AG04450 (cell line): ENCODE measurements around the gene TBC1D2. TPM values are rescaled to one million over a fixed set of nuclear protein-coding genes. Genes with fewer than 3 reads are reported as not detected.

Experiments
- CTCF ChIA-PET: fragments of 300-600, 350-600 bp; formaldehyde crosslinking; extraction: SDS; loops from one replicate; lab custom pipeline; 2022; ENCODE audit warnings: antibody characterized with exemption, inconsistent platforms; lab: Charles Lee
- POLR2A ChIA-PET: fragments of 350-600 bp; formaldehyde crosslinking; extraction: SDS; loops from one replicate; lab custom pipeline; 2021; ENCODE audit warnings: antibody characterized with exemption, inconsistent platforms; lab: Yijun Ruan, JAX
- DNase-seq: peaks from one replicate; pipeline ENCODE4 v3.0.0-alpha.2; 2011; ENCODE audit warnings: low read depth, low spot score
- H3K27ac ChIP-seq: one replicate; pipeline ENCODE4 v1.5.1; 2012; ENCODE audit warnings: low read depth, low read length, control low read depth
- H3K27me3 ChIP-seq: one replicate; pipeline ENCODE4 v1.6.0; 2012; ENCODE audit warnings: low read length; ENCODE audit not compliant: control insufficient read depth, insufficient read depth
- H3K4me3 ChIP-seq: 2 replicates; pipeline ENCODE4 v1.5.1; 2011; ENCODE audit warnings: mild to moderate bottlenecking, low read depth, low read length, control low read depth
- H3K9me3 ChIP-seq: 2 replicates; pipeline ENCODE4 v1.5.1; 2012; ENCODE audit warnings: low read length; ENCODE audit not compliant: control insufficient read depth, insufficient read depth
- polyA plus RNA-seq: library from polyadenylated mRNA; depleted of rRNA; stranded (reverse); fragments of >200 nt; gene quantifications from 2 replicates; pipeline ENCODE4 v1.2.3, GENCODE V29; 2011
- TF ChIP-seq, protein P1 (sequence below): IDR thresholded peaks from 2 replicates; pipeline ENCODE4 v1.5.1; 2011; ENCODE audit warnings: low read depth, low read length, control low read depth, inconsistent platforms

Gene TBC1D2
- polyA plus RNA-seq, 1 experiment, result 17.2 TPM

GRCh38 chr9:98192503-98193335, 62.7 kb downstream of the TBC1D2 start, which contains the start of gene CORO2A:
Gene CORO2A (minus strand): TSS chr9:98192637. CDS start chr9:98157660, 34,977 bp downstream.
- TF ChIP-seq, protein P1, sequence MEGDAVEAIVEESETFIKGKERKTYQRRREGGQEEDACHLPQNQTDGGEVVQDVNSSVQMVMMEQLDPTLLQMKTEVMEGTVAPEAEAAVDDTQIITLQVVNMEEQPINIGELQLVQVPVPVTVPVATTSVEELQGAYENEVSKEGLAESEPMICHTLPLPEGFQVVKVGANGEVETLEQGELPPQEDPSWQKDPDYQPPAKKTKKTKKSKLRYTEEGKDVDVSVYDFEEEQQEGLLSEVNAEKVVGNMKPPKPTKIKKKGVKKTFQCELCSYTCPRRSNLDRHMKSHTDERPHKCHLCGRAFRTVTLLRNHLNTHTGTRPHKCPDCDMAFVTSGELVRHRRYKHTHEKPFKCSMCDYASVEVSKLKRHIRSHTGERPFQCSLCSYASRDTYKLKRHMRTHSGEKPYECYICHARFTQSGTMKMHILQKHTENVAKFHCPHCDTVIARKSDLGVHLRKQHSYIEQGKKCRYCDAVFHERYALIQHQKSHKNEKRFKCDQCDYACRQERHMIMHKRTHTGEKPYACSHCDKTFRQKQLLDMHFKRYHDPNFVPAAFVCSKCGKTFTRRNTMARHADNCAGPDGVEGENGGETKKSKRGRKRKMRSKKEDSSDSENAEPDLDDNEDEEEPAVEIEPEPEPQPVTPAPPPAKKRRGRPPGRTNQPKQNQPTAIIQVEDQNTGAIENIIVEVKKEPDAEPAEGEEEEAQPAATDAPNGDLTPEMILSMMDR, result peak; percentile 61
- ChIA-PET CTCF (interaction anchor here (0.7 to 2.0 kb wide), 11 partner anchors 10 to 582 kb away, joined by 3 to 13 read pairs (median 5); partner anchors contain the start of gene TBC1D2), POLR2A (interaction anchor here (1.2 kb wide), 1 partner anchor 63 kb away, joined by 3 read pairs; the partner anchor contains the start of gene TBC1D2)
- peak within 1 kb of the TSS; percentile 74 for H3K4me3 ChIP-seq
- no peak within 1 kb of the TSS for H3K27ac ChIP-seq
- peak; percentile 7 for DNase-seq
- H3K27me3 ChIP-seq, result peaks cover 7% of the 10 kb centered on the region
- no peaks in the 10 kb centered on the region for H3K9me3 ChIP-seq

- Histone ChIP-seq H3K4me3 (peak overlapping the region; percentile 59), H3K27me3 (peaks cover 7% of the 10 kb centered on the region), H3K9me3 (no peaks in the 10 kb centered on the region), H3K27ac (no peak overlapping the region)
- ChIA-PET POLR2A (interaction anchor here (1.2 kb wide), 1 partner anchor 64 kb away, joined by 3 read pairs; the partner anchor contains the start of gene TBC1D2), CTCF (interaction anchor here (0.5 to 1.7 kb wide), 4 partner anchors 72 to 268 kb away, joined by 3 to 5 read pairs (median 4); no protein-coding TSS in a partner anchor)
- TF ChIP-seq, protein P1, result no peak
- DNase-seq, result no peak
Observed at GRCh38 chr9:98191671-98192502, 63.6 kb downstream of the TBC1D2 start.

- ChIA-PET CTCF (interaction anchor here (0.9 kb wide), 1 partner anchor 207 kb away, joined by 3 read pairs; no protein-coding TSS in a partner anchor), POLR2A (no interaction called here)
- TF ChIP-seq, protein P1, result no peak
- Histone ChIP-seq H3K27ac (no peak overlapping the region), H3K27me3 (peaks cover 7% of the 10 kb centered on the region), H3K4me3 (no peak overlapping the region), H3K9me3 (no peaks in the 10 kb centered on the region)
- no peak for DNase-seq
Observed at GRCh38 chr9:98191181-98191608, 64.3 kb downstream of the TBC1D2 start.

DNA sequence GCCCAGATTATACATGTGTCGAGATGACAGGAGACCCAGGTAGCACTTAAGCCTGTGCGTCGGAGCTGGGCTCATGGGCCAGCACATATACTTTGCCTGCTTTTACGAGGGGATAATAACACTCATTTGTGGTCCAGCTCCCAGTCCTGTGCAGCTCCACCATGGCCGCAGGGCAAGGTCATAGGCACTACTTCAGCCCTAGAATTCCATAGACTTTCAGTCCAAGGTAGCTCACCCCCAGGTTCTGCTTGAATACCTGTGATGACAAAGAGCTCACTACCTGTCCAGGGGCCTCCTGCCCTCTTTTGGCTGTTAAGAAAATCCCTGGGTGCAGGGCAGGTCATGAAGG, 64.7 kb downstream of the TBC1D2 start:
- peaks cover 7% of the 10 kb centered on the region for H3K27me3 ChIP-seq
- no peak overlapping the region for H3K4me3 ChIP-seq
- CTCF ChIA-PET, result no interaction called here
- TF ChIP-seq, protein P1, result no peak
- H3K27ac ChIP-seq, result no peak overlapping the region
- POLR2A ChIA-PET, result no interaction called here
- no peak for DNase-seq
- no peaks in the 10 kb centered on the region for H3K9me3 ChIP-seq
